K562 (cell line): ENCODE measurements around the gene TGFB1I1. TPM values are rescaled to one million over a fixed set of nuclear protein-coding genes. Genes with fewer than 3 reads are reported as not detected.

Experiments
- ATF7 ChIP-seq: fragments of 450-650 bp; IDR thresholded peaks from 2 replicates; pipeline ENCODE4 v1.7.1; 2014; ENCODE audit warnings: mild to moderate bottlenecking, moderate library complexity
- BCL6 ChIP-seq: fragments of 250-450 bp; sonication (Bioruptor Pico); IDR thresholded peaks from 2 replicates; pipeline ENCODE4 v1.4.0; 2020
- DACH1 ChIP-seq: fragments of 450-650 bp; IDR thresholded peaks from 2 replicates; pipeline ENCODE4 v1.6.1; 2018; ENCODE audit not compliant: partially characterized antibody
- DNMT1 ChIP-seq: fragments of 450-650 bp; IDR thresholded peaks from 2 replicates; pipeline ENCODE4 v1.6.1; 2016; ENCODE audit warnings: antibody characterized with exemption, mild to moderate bottlenecking
- ESRRA ChIP-seq: fragments of 450-650 bp; IDR thresholded peaks from 2 replicates; pipeline ENCODE4 v1.6.1; 2014; ENCODE audit warnings: low read depth, mild to moderate bottlenecking, moderate library complexity, borderline replicate concordance
- EZH2 ChIP-seq: IDR thresholded peaks from 2 replicates; pipeline ENCODE4 v1.6.1; 2012; ENCODE audit warnings: low read depth, mild to moderate bottlenecking, inconsistent platforms, low read length, borderline replicate concordance
- GATAD2B ChIP-seq: fragments of 450-650 bp; IDR thresholded peaks from 2 replicates; pipeline ENCODE4 v1.6.1; 2017; ENCODE audit warnings: mild to moderate bottlenecking, borderline replicate concordance
- HBP1 ChIP-seq: fragments of 450-650 bp; formaldehyde crosslinking; IDR thresholded peaks from 2 replicates; pipeline ENCODE4 v1.4.0; 2022; ENCODE audit warnings: missing genetic modification characterization
- HDAC1 ChIP-seq, 2 experiments: fragments of 450-650 bp; IDR thresholded peaks; 2 replicates each; pipeline ENCODE4 v1.6.1; 2016 to 2017; ENCODE audit warnings: inconsistent platforms in 1 of 2, mild to moderate bottlenecking in 1 of 2, moderate library complexity in 1 of 2
- HDAC6 ChIP-seq: IDR thresholded peaks from 2 replicates; pipeline ENCODE4 v1.6.1; 2012; ENCODE audit warnings: low read depth, mild to moderate bottlenecking, control low read depth, inconsistent platforms, low read length, moderate library complexity
- HMGXB4 ChIP-seq: sonication (generic); formaldehyde crosslinking; IDR thresholded peaks from 2 replicates; pipeline ENCODE4 v1.8.1; 2023; ENCODE audit warnings: mild to moderate bottlenecking, missing genetic modification reagents
- MLLT1 ChIP-seq, 2 experiments: fragments of 450-650 bp; IDR thresholded peaks; 2 replicates each; pipeline ENCODE4 v1.6.1; 2016
- NBN ChIP-seq: fragments of 450-650 bp; IDR thresholded peaks from 2 replicates; pipeline ENCODE4 v1.6.1; 2016; ENCODE audit warnings: low read depth, mild to moderate bottlenecking
- NEUROD1 ChIP-seq: fragments of 150-350 bp; IDR thresholded peaks from 2 replicates; pipeline ENCODE4 v1.6.1; 2014; ENCODE audit warnings: borderline replicate concordance, low read length, low read depth; ENCODE audit not compliant: partially characterized antibody
- PHB ChIP-seq: fragments of 250-450 bp; sonication (Bioruptor Pico); IDR thresholded peaks from 2 replicates; pipeline ENCODE4 v1.5.0; 2021
- TFAP4 ChIP-seq: sonication (generic); formaldehyde crosslinking; IDR thresholded peaks from 2 replicates; pipeline ENCODE4 v1.8.0; 2022; ENCODE audit warnings: missing genetic modification reagents, mild to moderate bottlenecking, moderate library complexity, borderline replicate concordance
- THRB ChIP-seq: fragments of 450-650 bp; formaldehyde crosslinking; conservative IDR thresholded peaks from 2 replicates; pipeline ENCODE4 v1.4.0; 2022; ENCODE audit warnings: mild to moderate bottlenecking, missing genetic modification characterization
- TOE1 ChIP-seq, 2 experiments: fragments of 450-650 bp in 1 of 2; sonication (generic) in 1 of 2; formaldehyde crosslinking in 1 of 2; IDR thresholded peaks; 2 replicates each; pipeline versions ENCODE4 v1.7.1 to v1.8.0; 2016 to 2022; ENCODE audit warnings: borderline replicate concordance in 2 of 2, mild to moderate bottlenecking in 2 of 2, antibody characterized with exemption in 1 of 2, inconsistent platforms in 1 of 2, low read depth in 1 of 2, missing genetic modification reagents in 1 of 2, moderate library complexity in 1 of 2
- U2AF1 ChIP-seq: fragments of 200-400 bp; formaldehyde crosslinking; optimal IDR thresholded peaks from 2 replicates; pipeline ENCODE3; 2017; ENCODE audit warnings: mild to moderate bottlenecking, low read depth, low read length, moderate library complexity
- ZNF23 ChIP-seq: fragments of 250-450 bp; sonication (Bioruptor Pico); IDR thresholded peaks from 2 replicates; pipeline ENCODE4 v1.4.0; 2020; ENCODE audit warnings: mild to moderate bottlenecking
- ZNF785 ChIP-seq: fragments of 250-450 bp; sonication (Bioruptor Pico); IDR thresholded peaks from 2 replicates; pipeline ENCODE4 v1.4.0; 2020; ENCODE audit warnings: mild to moderate bottlenecking
- polyA plus RNA-seq, 8 experiments: library from polyadenylated mRNA; depleted of rRNA in 4 of 8; stranded (reverse) in 5 of 8; unstranded in 3 of 8; fragments of >200 nt; fragmentation: Nextera tagmentation in 2 of 8; fragmentation: Illumina TruSeq in 1 of 8; extraction: Ambion mirVana in 2 of 8; extraction: Trizol in 1 of 8; gene quantifications; 2 replicates each; pipeline versions ENCODE4 v1.2.1 to v1.2.3, GENCODE V29; 2011 to 2014; ENCODE audit warnings: inconsistent platforms in 1 of 8, missing spikeins in 1 of 8
- total RNA-seq, 7 experiments: library from RNA; depleted of rRNA in 6 of 7; stranded (reverse); fragments of >200 nt in 6 of 7; fragmentation: Illumina TruSeq in 2 of 7; extraction: Trizol in 2 of 7; gene quantifications; 2 replicates each; pipeline versions ENCODE4 v1.2.1 to v1.2.3, GENCODE V29; 2011 to 2021; ENCODE audit warnings: low replicate concordance in 1 of 7

TGFB1I1 gene
- total and polyA plus RNA-seq, 9 of the 15 experiments (the other 6 are each of a cell fraction or from before 2014, with no cell fraction given) = 0.04 to 0.91 (median 0.19) TPM

- TF ChIP-seq TOE1 (IDR thresholded peaks at IDR 0.05; ENCODE audit: borderline replicate concordance) (peak; percentile 72; the same call in 1 of the 2 replicates), TOE1 (CRISPR knock-in tag; IDR thresholded peaks at IDR 0.05; ENCODE audit: borderline replicate concordance, low read depth) (0 out of 2 replicates have a peak, but pooled peaks have one; percentile 36), TFAP4 (CRISPR knock-in tag) (peak; percentile 86), HMGXB4 (CRISPR knock-in tag) (no peak), BCL6 (CRISPR knock-in tag) (no peak), ZNF23 (no peak), PHB (0 out of 2 replicates have a peak, but pooled peaks have one; percentile 11), ATF7 (peak; percentile 69), ZNF785 (no peak), U2AF1 (peak; percentile 65), NEUROD1 (peak; percentile 91), GATAD2B (no peak; the same call in 1 of the 2 replicates), DACH1 (peak; percentile 38), ESRRA (peak; percentile 62), MLLT1 (IDR thresholded peaks at IDR 0.05) (0 out of 4 replicates have a peak, but pooled peaks have one; percentile 17 to 22), NBN (peak; percentile 57; the same call in 1 of the 2 replicates), HBP1 (CRISPR knock-in tag) (no peak), THRB (no peak), HDAC6 (no peak), DNMT1 (no peak), EZH2 (no peak), HDAC1 (IDR thresholded peaks at IDR 0.05) (peak in 1 of 2 experiments; percentile 77; a peak in 2 of 4 replicates)
These were observed 36.2 kb downstream of the TGFB1I1 start, which contains the start of gene RUSF1 (continued) for GRCh38 chr16:31507929-31508705.
